ENCODE measurements around the gene DNAH17.

DNAH17 gene

DNA sequence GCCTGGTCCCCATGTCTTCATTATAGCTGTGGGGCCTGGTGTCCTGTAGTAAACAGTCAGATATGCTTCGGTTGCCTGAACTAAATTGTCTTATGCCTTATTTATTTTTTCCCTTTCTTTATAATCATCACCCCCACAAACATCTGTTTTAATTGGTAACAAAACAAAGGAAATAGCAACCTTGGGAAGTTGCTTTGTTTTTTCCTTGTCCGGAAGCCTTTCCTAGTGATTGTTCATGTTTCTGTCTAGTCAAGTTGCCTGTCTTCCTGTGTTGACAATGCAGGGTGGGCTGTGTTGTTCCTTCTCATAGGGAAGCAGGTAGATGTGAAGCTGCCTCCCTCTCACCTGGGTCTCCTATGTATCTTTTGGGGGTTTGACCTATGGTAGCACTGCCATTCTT lies 182.0 kb downstream of the DNAH17 start:
- no peak for DNase-seq (ENCODE audit: low read depth, low spot score)

DNA sequence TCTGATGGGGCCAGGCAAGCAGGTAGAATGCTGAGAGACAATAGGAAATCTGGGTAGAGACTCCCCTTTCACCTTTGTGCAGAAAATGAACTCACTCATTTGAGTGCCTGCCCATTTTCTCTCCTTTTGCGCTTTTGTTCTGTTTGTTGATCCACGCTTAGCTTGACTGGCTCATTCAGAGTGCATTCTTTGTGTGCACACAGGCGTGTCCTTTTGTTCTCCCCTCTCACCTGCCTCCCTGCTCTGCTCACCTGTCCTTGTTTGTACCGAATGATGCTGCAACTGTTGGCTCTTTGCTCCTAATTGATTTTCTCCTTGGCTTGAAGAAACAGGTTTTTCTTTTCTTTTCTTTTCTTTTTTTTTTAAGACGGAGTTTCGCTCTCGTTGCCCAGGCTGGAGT lies 183.0 kb downstream of the DNAH17 start:
- no peak for DNase-seq (ENCODE audit: low read depth, low spot score)

DNA sequence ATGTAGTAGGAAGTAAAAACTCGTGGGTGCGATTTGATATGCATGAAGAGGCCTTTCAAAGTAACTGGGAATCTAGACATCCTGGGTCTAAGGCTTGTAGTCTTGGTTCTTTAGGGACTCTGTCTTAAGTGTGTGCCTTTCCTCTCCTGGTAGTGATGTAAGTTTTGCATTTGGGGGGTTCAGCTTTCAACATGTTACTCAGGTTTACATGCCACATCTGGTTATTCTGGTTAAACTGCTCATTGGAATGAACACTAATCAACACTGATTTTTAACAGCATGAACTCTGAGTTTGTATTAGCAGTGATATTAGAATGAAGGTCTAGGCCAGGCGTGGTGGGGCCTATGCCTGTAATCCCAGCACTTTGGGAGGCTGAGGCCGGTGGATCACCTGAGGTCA lies 183.6 kb downstream of the DNAH17 start:
- no peak for DNase-seq (ENCODE audit: low read depth, low spot score)

DNA sequence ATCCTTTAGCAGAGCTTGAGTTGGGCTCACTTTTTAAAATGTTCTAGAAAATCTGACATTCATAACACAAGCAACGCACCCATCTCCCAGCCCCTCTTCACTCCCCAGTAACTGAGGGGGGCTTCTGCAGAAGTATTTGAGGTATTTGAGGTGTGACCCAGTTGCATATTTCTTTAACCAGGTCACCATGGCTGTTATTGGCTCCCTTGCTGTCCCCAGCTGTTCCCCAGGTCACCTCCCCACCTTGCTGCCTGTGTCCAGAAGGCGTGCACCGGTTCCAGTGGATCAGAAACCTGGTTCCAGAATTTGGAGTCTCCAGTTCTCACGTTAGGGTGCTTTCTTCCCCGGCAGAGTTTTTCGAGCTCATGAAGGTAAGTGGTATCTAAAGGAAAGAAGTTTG lies 184.9 kb downstream of the DNAH17 start:
- no peak for DNase-seq (ENCODE audit: low read depth, low spot score)

DNA sequence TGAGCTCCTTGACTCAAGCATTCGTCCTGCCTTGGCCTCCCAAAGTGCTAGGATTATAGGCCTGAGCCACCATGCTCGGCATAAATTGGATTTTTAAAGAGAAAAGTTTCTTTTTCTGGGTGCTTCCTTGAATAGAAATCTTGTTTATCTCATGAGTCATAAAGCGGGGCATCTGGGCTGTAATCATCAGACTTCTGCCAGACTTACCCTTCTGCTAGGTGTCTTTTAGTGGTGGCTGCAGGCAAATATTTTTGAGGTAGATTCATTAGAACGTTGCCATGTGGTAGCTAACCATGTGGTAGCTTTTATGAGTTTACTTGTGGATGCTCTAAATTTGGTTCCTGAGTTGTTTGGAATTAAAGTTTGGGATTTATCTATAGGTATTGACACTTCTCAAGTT lies 185.4 kb downstream of the DNAH17 start:
- peak; percentile 66 for DNase-seq (ENCODE audit: low read depth, low spot score)

DNA sequence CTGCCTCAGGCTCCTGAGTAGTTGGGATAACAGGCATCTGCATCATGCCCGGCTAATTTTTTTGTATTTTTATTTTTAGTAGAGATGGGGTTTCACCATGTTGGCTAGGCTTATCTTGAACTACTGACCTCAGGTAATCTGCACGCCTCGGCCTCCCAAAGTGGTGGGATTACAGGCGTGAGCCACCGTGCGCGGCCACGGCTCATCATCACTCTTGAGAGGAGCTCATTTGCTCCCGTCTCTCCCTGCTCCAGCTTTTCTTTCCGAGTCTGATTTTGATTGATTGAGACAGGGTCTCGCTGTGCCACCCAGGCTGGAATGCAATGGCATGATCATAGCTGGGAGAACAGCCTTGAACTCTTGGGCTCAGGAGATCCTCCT lies 186.2 kb downstream of the DNAH17 start:
- DNase-seq (ENCODE audit: low read depth, low spot score), result no peak

DNA sequence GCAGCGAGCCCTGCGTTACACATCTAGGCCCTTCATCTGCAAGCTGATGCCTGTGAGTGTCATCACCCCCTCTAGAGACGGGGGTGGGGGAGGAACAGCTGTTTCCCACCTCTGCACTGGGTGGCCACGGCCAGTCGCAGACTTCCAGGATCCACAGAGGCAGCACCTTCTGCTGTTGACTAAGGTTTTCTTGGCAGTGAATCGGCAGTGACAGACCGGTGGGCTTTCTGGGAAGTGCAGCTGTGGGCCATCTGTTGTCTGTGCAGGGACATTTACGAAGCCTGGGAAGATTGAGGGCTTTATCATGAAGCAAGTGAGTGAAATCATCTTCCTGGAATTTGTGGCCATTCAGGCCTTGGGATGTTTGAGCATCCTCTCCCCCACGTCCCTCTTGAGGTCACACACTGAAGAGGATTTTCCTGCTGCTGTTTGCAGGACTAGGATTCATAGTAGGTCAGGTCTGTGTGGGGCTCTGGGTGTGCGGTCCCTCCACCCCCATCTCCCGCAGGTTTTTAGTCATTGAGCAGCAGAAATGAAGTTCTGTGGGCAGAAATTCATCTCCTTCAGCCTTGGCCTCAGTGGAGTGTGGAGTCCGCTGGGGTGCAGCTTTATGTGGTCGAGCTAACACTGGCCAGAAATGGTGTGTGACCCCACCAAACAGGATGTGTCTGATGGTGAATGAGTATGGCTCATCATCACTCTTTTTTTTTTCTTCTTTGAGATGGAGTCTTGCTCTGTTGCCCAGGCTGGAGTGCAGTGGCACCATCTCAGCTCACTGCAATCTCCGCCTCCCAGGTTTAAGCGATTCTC lies 186.8 kb downstream of the DNAH17 start:
- peak; percentile 75 for DNase-seq (ENCODE audit: low read depth, low spot score)

DNA sequence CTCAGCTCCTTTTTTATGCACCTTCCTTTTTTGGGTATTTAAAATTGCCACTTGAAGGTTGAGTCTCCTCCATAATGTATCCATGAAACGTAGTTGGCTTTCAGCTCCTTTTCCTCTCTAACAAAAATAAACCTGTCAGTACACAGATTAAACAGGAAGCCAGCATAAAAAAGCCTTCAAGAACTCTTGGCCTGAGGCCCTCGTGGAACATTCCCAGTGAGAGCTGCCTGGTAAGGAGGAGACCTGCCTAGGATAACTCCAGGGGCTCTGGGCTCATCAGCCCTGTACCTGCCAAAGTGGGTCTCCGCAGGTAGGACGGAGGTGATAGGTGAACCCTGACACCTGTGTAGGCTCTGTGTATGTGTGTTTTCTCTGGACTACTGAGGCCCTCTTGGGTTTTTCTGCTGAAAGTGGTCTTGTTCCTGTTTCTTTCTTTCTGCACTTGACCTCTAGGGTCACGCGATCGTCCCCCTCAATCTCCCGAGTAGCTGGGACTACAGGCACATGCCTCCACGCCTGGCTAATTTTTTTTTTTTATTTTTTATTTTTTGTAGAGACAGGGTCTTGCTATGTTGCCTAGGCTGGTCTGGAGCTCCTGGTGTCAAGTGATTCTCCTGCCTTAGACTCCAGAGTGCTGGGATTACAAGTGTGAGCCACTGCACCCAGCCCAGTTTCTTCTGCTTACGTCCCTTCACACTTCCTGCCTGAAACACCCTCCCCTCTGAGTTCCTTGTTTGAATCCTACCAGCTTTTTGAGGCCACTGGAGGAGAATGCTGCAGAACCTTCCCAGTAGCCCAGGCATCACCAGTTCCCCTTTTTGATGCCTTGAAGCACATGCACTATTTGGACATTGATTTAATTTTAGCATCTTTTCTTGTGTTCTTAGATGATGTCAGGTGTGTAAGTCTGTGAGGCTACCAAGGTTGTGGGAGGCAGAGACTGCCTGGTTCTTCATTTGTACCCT lies 188.9 kb downstream of the DNAH17 start:
- DNase-seq (ENCODE audit: low read depth, low spot score), result peak; percentile 63

DNA sequence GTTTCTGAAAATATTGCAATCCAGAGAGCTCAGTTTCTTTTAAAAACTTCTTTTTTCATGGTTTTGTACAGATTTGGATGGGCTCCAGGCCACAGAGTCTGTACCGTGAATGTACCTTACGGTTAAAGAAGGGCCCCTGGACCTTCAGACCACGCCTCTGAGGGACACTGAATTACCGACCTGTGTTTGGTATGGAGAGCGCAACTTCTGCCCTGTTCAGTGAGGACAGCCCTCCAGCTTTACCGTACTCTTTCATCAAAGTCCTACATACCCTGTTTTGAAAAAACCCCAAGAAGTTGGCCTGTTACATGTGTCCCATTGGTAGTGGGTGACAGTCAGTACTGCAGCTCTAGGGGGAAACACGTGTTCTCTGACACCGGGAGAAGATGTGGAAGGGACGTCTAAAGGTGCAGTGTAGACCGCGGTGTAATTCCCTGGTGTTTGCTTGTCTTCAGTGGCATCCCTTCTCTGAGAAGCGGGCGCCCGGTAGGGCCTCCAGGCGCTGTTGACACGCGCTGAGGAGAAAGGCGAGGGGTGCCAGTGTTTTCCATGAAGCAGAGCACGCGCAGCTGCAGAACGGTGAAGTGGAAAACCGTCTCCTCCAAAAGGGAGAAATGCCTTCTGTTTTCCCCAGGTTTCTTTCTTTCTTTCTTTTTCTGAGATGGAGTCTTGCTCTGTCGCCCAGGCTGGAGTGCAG lies 192.6 kb downstream of the DNAH17 start:
- no peak for DNase-seq (ENCODE audit: low read depth, low spot score)

DNA sequence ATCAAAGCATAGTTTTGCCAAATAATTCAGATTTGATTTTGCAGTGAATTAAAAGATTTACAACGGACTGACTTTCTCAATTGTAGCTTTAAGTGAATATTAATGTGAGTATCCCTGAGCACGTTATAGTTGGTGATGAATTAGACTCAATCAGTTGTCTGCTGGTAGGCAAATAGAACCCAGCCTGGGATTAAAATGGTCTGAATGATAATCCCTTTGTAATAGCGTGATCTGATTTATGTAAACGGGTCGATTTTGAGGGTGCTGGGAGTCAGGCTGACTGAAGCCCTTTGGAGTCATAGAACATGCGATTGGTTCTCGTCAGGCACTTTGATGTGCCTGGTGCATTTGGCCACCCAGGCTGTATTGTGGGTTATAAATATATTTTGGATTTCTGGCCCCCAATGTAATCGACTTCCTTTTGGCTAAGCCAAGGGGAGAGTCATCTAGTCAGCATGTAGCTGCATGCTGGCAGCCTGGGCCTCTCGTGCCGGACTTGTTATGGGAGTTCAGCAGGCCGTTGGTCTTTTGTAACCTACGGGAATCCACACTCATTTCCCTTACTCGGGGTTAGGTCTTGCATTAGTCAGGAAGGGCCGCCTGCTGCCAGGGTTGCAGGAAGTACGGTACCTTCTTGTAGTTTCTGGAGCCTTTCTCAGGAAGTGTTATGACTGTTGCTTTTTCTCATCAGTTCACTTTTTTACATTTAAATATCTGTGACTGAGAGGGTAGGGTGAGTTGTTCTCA lies 193.3 kb downstream of the DNAH17 start:
- DNase-seq (ENCODE audit: low read depth, low spot score), result peak; percentile 92

DNA sequence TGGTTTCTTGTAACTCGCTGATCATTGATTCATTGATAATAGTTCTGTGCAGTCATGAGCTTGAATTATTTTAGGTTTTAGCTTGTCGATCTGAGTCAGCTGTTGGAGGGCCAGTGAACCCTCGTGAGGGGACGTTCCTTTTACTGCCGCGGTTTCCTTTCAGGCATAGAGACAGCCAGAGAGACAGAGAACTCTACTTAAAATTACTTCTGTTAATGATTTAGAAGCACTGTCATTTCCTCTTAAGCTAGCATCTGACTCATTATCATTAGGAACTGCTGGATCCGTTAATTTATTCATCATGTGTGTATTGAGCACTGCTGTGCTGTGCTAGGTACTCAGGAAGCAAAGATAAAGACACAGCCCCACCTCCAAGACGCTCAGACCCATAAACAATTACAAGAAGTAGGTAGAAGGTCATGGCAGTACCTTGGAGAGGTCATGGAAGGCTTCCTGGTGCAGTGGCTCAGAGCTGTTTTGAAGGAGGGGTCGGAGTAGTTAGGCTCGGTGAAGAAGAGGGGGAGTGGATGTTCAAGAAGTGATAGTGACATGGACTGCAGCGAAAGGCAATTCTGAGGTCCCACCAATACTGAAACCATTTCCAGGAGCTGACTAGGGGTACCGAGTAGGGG lies 195.5 kb downstream of the DNAH17 start:
- DNase-seq (ENCODE audit: low read depth, low spot score), result peak; percentile 52

DNA sequence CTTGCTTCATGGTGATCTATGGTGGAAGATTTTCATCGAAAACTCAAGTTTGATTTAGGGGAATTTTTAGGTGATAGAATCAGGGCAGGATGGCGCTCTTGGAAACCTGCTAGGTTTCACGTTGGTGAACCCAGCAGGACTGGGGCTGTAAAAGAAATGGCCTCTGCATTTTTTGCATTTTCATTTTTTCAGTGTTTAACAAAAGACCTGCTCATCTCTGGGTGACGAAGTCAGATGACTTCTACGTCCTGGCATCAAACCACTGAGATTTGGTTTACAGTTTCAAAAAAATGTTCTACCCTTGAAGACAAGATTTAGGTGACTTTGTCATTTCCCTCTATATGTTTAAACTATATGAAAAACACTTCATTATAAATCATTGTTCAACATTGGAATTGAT lies 196.8 kb downstream of the DNAH17 start:
- DNase-seq (ENCODE audit: low read depth, low spot score), result no peak

DNA sequence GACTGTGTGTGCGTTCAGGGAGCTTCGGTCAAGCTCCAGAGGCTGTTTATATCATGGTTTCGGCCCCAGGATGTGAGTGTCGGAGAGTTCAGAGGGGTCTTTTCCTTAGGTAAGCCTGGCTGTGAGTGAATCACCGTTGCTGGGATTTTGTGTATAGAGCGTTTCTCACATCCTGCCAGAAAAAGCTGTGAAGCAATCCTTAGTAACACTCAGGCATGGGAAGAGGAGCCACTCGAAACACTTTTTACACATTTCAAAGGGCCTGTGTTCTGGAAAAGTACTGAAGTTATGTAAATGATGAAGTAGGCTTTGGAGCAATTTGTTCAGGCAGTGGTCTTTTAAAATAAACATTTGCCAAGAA lies 198.1 kb downstream of the DNAH17 start:
- DNase-seq (ENCODE audit: low read depth, low spot score), result peak; percentile 67

DNA sequence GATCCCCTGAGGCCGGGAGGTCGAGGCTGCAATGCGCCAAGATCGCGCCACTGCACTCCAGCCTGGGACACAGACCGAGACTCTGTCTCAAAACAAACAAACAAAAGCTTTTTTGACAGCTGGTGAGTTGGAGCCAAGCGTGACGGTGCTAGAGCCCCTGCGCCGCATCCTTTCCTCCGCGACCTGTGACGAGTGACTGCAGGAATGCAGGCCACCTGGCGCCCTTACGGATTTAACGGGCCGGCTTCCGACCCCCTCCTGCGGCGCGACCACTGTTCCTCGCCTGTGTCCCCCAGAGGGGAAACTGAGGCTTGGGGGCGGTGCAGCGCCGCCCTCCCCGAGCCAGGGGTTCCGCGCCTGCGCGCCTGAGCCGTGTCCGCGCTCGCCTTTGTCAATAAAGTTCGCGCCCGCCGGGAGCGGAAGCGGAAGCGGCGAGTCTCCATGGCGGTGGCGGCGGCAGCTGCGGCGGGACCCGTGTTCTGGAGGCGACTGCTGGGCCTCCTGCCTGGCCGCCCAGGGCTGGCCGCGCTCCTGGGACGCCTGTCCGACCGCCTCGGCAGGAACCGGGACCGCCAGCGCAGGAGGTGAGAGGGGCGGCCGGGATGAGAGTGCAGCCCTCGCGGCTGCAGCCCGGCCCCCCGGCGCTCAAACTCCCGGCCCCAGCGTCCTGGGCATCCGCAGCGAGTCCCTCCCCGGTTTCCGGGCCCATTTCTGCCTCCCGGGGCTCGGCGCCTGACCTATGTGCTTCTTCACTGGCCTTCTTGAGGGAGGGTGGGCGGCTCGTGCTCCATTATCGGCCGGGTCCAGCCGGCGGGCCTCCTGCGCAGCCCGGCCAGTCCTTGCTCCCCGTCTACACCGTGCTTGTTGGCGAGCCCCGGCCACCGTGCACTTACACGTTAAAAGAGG lies 198.7 kb downstream of the DNAH17 start, which contains the start of gene PGS1:
TSS of gene PGS1 (plus strand) at position 425 of the 906 bp plus-strand sequence. CDS start at position 442, 17 bp downstream.
- peak; percentile 90 for DNase-seq (ENCODE audit: low read depth, low spot score)

DNA sequence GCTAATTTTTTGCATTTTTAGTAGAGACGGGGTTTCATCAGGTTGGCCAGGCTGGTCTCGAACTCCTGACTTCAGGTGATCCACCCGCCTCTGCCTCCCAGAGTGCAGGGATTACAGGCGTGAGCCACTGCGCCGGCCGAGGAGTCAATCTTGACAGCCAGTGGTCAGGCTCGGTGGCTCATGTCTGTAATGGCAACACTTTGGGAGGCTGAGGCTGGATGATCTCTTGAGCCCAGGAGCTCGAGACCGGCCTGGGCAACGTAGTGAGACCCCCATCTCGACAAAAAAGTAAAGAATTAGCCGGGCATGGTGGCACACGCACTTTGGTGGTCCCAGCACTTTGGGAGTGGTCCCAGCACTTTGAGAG lies 199.4 kb downstream of the DNAH17 start:
- no peak for DNase-seq (ENCODE audit: low read depth, low spot score)

DNA sequence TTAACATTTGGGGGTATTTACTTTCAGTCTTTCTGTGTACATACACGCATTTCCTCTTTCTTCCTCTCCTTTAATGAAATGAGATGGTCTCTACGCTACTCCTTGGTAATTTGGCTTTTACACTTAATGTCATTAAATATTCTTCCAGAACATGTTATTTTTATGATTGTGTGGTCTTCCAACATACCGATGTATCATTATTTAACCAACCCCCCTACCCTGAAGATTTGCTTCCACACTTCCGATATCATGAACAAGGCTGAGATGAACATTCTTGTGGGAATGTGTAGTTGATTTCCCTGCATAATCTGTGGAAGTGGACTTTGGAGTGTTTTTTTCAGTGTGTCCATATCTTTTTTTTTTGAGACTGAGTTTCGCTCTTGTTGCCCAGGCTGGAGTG lies 201.0 kb downstream of the DNAH17 start:
- DNase-seq (ENCODE audit: low read depth, low spot score), result no peak

DNA sequence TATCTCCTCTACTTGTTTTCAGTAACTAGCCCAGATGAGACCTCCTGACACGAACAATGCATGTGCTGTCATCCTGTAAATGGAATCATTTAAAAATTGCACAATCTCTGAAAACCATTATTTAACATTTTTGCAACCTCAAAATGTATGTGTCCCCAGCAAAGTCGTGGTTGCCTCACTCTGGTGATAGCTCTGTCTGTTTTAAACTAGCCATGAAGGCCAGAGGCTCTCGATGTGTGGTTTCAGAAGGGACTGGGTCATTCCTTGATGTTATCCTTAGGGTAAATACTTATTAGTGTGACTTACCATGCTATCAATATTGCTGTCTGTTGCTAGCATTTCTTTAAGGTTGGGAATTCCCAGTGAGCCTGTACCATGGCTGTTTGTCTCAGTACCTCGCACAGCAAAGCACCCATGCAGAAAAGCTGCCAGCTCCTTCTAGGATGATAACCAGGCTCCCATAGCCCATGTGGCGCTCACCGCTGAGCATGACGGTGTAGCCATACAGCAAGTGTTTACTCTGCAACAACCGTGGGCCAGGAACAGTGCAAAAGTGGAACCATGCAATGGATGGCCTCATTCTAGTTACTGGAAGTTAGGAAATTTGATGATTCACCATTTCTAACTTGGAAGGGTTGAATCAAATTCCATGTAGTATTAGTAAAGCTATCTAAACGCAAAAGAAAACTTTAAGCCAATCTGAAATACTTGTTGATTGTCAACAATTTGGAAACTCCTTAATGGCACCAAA lies 201.6 kb downstream of the DNAH17 start:
- peak; percentile 90 for DNase-seq (ENCODE audit: low read depth, low spot score)

DNA sequence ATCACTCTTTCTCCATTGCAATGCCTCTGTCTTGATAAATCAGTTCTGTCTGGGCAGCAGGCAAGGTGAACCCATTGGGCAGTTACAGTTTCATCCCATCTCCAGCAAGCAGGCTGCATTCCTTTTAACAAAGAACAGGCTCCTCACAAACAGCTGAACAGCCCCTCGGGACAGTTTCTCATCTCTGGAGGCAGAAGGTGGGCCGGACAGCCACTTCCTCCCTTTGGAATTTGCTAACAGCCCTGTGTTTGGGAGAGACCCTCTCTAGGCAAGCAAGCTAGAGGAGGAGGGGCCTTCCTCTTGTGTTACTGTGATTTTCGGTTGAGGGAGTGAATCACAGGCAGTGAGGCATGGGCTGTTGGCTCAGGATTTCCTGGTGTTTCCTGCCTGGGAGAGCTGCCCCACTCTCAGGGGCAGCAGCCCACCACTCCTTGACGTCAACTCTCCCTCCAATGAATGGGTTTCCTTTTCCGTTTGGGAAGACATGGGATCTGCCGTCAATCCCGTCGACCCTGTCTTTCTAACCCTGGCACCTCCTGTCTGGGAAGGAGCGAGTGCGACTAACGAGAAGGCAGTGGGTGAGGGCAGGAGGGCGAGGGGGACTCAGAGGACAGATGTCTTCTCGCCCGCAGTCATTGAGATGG lies 202.4 kb downstream of the DNAH17 start:
- peak; percentile 85 for DNase-seq (ENCODE audit: low read depth, low spot score)

DNA sequence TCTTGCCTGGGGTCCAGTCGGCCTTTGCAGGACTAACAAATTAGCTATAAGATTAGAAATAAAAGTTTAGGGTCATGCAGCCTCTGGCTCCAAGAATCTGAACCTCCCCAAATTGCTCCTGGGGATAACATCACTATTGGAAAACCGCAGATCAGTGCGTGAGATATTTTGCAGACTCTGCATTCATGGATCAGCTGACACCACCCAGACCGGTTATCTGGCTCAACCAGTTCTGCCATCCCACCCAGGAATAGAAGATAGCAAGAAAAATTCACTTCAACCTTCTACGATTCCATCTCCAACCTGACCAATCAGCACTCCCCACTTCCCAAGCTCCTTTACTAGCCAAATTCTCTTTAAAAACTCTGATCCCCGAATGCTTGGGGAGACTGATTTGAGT lies 203.0 kb downstream of the DNAH17 start:
- no peak for DNase-seq (ENCODE audit: low read depth, low spot score)

All from astrocyte of the hippocampus (primary cell).